Activated CD4-positive, alpha-beta T cell treated with anti-CD3 and anti-CD28 coated beads for 36 hours (primary cell): ENCODE data around the gene BEGAIN. TPM values are rescaled to one million over a fixed set of nuclear protein-coding genes. Genes with fewer than 3 reads are reported as not detected.

Experiments used
- ATAC-seq: fragments of 200-7000 bp; cut with Tn5 transposase; one replicate; pipeline ENCODE4 v1.10.0; 2021; ENCODE audit warnings: mild to moderate bottlenecking, moderate library complexity
- CTCF ChIA-PET: fragments of 350-600 bp; sonication (Branson Sonifier 250); formaldehyde crosslinking; loops from one replicate; lab custom pipeline; 2021; ENCODE audit warnings: antibody characterized with exemption; lab: Charles Lee
- POLR2A ChIA-PET: fragments of 350-600 bp; sonication (Branson Sonifier 250); formaldehyde crosslinking; loops from one replicate; lab custom pipeline; 2021; ENCODE audit warnings: antibody characterized with exemption, inconsistent platforms; lab: Charles Lee
- DNase-seq: peaks from one replicate; pipeline ENCODE4 v3.0.0-alpha.2; 2020
- H3K27ac Mint-ChIP-seq: one replicate; pipeline ENCODE4 v1.8.0; 2021; ENCODE audit warnings: mixed read lengths
- H3K27me3 Mint-ChIP-seq: one replicate; pipeline ENCODE4 v1.8.0; 2021; ENCODE audit warnings: mixed read lengths
- H3K36me3 Mint-ChIP-seq: one replicate; pipeline ENCODE4 v1.8.0; 2021; ENCODE audit warnings: low read depth, mixed read lengths
- H3K4me1 Mint-ChIP-seq: one replicate; pipeline ENCODE4 v1.8.0; 2021; ENCODE audit warnings: mixed read lengths
- H3K4me3 Mint-ChIP-seq: one replicate; pipeline ENCODE4 v1.8.0; 2021; ENCODE audit warnings: mild to moderate bottlenecking, moderate library complexity, mixed read lengths
- H3K9me3 Mint-ChIP-seq: one replicate; pipeline ENCODE4 v1.8.0; 2021; ENCODE audit warnings: low read depth, mixed read lengths
- intact Hi-C, 2 experiments: fragments of 100-400 bp; cut with DNase I in 1 of 2; cut with micrococcal nuclease in 1 of 2; formaldehyde crosslinking; loops; one replicate each; pipeline versions ENCODE4 v1.14.2 to v1.15.1; 2022 to 2024; cut with DNase I, micrococcal nuclease
- total RNA-seq, 2 experiments: library from RNA; stranded (reverse); gene quantifications; one replicate each; pipeline ENCODE4 v1.2.3, GENCODE V29; 2021

The BEGAIN gene
- total RNA-seq, 2 experiments from 2014 or later: 3.1 to 3.5 TPM

DNA sequence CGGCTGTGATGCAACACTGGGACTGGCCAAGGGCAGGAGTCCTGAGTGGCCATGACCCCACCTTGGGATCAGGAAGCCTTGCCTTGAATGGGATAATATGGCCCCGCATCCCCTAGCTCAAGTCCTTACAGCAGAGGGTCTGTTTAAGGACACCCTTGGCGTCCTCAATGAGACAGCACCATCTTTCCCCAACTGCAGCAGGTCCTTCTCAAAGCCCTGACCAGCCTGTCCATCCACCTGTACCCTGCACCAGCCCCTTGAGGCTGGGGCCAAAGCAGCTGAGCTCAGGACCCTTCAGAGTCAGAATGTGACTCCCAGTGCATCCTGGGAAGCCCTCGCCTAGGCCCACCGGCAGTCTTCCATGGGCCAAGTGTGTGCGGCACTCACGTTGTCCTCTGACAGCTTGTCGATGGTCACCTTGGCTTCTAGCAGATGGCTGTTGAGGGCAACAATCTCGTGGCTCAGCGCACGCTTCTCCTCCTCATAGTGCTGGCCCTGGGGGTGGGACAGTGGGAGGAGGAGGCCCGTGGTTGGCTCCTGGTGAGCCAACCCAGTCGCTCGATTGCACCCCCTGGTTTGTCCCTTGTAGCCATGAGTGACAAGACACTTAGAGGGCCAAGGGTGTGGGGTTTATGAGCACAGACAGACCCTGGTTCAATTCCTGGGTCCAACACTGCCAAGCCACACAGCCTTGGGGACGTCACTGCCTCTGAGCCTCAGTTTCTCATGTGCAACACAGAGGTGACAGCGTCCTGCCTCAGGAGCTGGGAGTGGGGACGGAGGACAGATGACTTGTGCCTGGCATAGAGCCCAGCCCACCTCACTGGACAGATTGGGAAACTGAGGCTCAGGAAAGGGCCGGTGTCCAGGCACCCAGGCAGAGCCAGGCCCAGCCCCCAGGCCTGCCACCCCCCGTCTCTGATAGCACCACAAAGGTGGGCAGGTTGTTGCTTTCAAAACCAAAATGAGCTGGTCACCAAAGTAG is 43.5 kb downstream of the BEGAIN start:
- CTCF ChIA-PET: interaction anchor here (0.8 to 0.9 kb wide), 2 partner anchors 19 to 102 kb away, joined by 3 read pairs; no protein-coding TSS in a partner anchor
- intact Hi-C loops: no loop called here
- H3K27me3 Mint-ChIP-seq: no peaks in the 10 kb centered on the region
- POLR2A ChIA-PET: interaction anchor here (0.6 kb wide), 1 partner anchor 169 kb away, joined by 3 read pairs; a partner anchor contains a TSS
- no peaks in the 10 kb centered on the region for H3K36me3 Mint-ChIP-seq
- no peak overlapping the region for H3K4me3 Mint-ChIP-seq
- H3K27ac Mint-ChIP-seq: no peak overlapping the region
- DNase-seq: no peak
- no peaks in the 10 kb centered on the region for H3K9me3 Mint-ChIP-seq
- H3K4me1 Mint-ChIP-seq: peaks cover 18% of the 10 kb centered on the region
- ATAC-seq: no peak

DNA sequence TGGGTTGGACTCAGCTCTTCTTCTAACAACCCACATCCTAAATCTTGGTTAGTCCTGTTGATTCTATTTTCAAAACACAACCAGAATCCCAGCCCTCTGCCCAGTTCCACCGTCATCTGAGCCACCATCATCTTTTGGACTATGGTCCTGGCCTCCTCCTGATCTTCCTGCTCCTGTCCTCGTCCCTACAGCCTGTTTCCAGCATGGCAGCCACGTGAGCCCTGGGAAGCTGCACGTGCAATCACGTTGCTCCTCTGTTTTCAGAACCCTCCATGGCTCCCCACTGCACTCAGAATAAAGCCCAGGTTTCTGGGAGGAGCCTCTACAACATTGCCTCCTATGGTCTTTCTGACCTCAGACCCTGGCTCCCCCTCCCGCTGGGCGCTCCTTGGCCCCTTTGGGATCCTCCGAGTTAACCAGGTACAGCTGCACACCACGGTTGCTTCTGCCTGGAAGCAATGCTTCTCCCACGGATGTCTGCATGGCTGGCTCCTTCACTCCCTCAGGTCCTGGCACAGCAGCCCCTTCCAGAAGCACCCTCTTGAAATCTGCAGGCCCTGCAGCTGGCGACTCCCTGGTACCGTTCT is 44.5 kb downstream of the BEGAIN start:
- CTCF ChIA-PET: interaction anchor here (0.8 kb wide), 1 partner anchor 103 kb away, joined by 3 read pairs; no protein-coding TSS in a partner anchor
- no peak overlapping the region for H3K27ac Mint-ChIP-seq
- POLR2A ChIA-PET: no interaction called here
- no peaks in the 10 kb centered on the region for H3K27me3 Mint-ChIP-seq
- no peak overlapping the region for H3K4me3 Mint-ChIP-seq
- DNase-seq (no peak), ATAC-seq (no peak)
- intact Hi-C loops: no loop called here
- H3K36me3 Mint-ChIP-seq: no peaks in the 10 kb centered on the region
- peaks cover 13% of the 10 kb centered on the region for H3K4me1 Mint-ChIP-seq
- no peaks in the 10 kb centered on the region for H3K9me3 Mint-ChIP-seq

DNA sequence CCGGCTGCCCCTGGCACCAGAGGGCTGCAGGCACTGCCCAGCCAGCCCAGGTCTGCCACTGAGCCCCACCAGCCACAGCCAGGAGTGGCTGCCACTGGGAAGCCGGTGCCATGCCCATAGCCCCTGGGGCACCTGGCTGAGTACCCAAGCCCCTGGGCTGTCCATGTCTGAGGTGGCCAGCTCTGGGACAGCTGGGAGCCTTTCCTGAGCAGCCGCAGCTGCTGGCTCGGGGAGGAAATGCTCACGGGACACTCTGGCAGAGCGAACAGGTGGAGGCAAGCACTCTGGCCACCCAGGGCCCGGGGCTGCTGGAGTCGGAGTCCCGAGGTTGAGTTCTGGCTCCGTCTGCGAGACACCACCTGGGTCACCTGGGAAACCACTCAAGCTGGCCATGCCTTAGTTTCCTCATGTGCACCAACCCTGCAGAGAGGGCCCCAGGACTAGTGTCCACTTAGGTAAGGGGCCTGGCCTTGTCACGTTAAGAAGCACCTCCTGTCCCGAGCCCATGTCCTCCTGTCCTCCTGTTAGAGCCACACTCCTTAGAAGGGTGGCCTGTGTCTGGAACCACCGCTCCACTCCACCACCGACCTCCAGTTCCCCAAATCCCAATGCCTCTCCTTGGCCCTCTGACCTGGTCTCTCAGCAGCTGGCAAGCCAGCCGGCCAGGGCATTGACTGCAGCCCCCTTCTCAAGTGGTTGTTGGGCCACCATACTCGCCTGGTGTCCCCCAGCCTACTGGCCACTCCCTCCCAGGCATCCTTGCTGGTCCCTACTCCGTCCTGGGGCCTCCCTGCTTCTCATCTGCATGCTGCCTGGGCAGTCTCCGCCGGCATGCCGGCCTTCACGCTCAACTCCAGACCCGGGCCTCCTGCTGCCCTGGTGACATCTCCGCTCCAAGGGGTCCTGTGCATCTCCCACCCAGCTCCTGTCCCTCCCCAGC is 45.3 kb downstream of the BEGAIN start:
- no peak overlapping the region for H3K27ac Mint-ChIP-seq
- H3K4me1 Mint-ChIP-seq: peaks cover 6% of the 10 kb centered on the region
- intact Hi-C loops: no loop called here
- H3K27me3 Mint-ChIP-seq: no peaks in the 10 kb centered on the region
- CTCF ChIA-PET: interaction anchor here (0.6 to 1.5 kb wide), 2 partner anchors 100 to 104 kb away, joined by 3 to 5 read pairs; no protein-coding TSS in a partner anchor
- DNase-seq (no peak), ATAC-seq (no peak)
- POLR2A ChIA-PET: no interaction called here
- H3K9me3 Mint-ChIP-seq: no peaks in the 10 kb centered on the region
- no peaks in the 10 kb centered on the region for H3K36me3 Mint-ChIP-seq
- no peak overlapping the region for H3K4me3 Mint-ChIP-seq

GRCh38 chr14:100540926-100541620 is 46.1 kb downstream of the BEGAIN start:
- H3K27ac Mint-ChIP-seq: no peak overlapping the region
- no peaks in the 10 kb centered on the region for H3K9me3 Mint-ChIP-seq
- intact Hi-C loops: no loop called here
- ChIA-PET CTCF (interaction anchor here (0.6 to 1.5 kb wide), 2 partner anchors 101 to 105 kb away, joined by 3 to 5 read pairs; no protein-coding TSS in a partner anchor), POLR2A (no interaction called here)
- no peaks in the 10 kb centered on the region for H3K4me1 Mint-ChIP-seq
- H3K4me3 Mint-ChIP-seq: no peak overlapping the region
- no peaks in the 10 kb centered on the region for H3K27me3 Mint-ChIP-seq
- no peak for DNase-seq
- H3K36me3 Mint-ChIP-seq: no peaks in the 10 kb centered on the region
- ATAC-seq: no peak

GRCh38 chr14:100540141-100540925 is 46.9 kb downstream of the BEGAIN start:
- no peaks in the 10 kb centered on the region for H3K27me3 Mint-ChIP-seq
- no peak overlapping the region for H3K27ac Mint-ChIP-seq
- CTCF ChIA-PET: interaction anchor here (1.5 kb wide), 1 partner anchor 106 kb away, joined by 5 read pairs; no protein-coding TSS in a partner anchor
- POLR2A ChIA-PET: no interaction called here
- DNase-seq (peak; percentile 20), ATAC-seq (no peak)
- no peak overlapping the region for H3K4me3 Mint-ChIP-seq
- no peaks in the 10 kb centered on the region for H3K36me3 Mint-ChIP-seq
- intact Hi-C loops: no loop called here
- H3K9me3 Mint-ChIP-seq: no peaks in the 10 kb centered on the region
- H3K4me1 Mint-ChIP-seq: no peaks in the 10 kb centered on the region

GRCh38 chr14:100539766-100540140 is 47.5 kb downstream of the BEGAIN start:
- Mint-ChIP-seq H3K9me3 (no peaks in the 10 kb centered on the region), H3K4me1 (no peaks in the 10 kb centered on the region), H3K36me3 (no peaks in the 10 kb centered on the region), H3K27ac (no peak overlapping the region), H3K4me3 (no peak overlapping the region), H3K27me3 (no peaks in the 10 kb centered on the region)
- intact Hi-C loops: no loop called here
- ChIA-PET CTCF (no interaction called here), POLR2A (no interaction called here)
- DNase-seq: no peak
- no peak for ATAC-seq

DNA sequence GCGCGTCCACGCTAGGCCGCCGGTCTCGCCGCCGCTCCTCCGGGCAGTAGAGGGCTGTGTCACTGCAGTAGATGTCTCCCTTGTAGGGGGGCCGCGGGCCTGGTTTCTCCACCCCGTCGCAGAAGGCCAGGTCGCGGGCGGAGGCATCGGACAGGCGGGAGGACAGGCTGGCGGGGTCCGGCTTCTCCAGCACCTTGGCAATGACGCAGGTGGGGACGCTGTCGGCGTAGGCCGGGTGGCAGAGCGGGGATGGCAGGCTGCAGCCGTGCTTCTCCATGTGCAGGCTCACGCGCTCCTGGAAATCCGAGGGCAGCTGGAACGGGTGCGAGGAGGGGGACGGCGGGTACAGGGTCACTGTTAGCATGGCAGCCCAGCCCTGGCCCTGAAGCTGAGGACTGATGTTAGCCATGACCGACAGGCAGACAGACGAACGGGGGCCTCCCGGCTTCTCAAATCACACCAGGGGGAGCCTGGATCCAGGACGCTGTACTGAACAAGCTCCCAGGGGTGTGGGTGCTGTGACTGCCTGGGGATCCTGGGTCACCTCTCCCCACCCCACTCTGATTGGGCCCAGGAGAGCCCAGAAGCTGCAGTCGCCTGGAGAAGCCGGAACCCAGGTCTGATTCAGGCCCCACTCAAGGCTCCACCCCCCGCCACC is 48.1 kb downstream of the BEGAIN start:
- peaks cover 2% of the 10 kb centered on the region for H3K4me1 Mint-ChIP-seq
- CTCF ChIA-PET: no interaction called here
- intact Hi-C loops: no loop called here

GRCh38 chr14:100538351-100539002 is 48.7 kb downstream of the BEGAIN start:
- no peak for ATAC-seq

More for the DNA sequence above, 48.1 kb downstream of the BEGAIN start:
- H3K36me3 Mint-ChIP-seq: no peaks in the 10 kb centered on the region
- ATAC-seq: no peak
- POLR2A ChIA-PET: no interaction called here
- no peaks in the 10 kb centered on the region for H3K27me3 Mint-ChIP-seq
- no peaks in the 10 kb centered on the region for H3K9me3 Mint-ChIP-seq
- DNase-seq: no peak
- H3K4me3 Mint-ChIP-seq: no peak overlapping the region
- H3K27ac Mint-ChIP-seq: no peak overlapping the region

More at GRCh38 chr14:100538351-100539002, 48.7 kb downstream of the BEGAIN start:
- Mint-ChIP-seq H3K27ac (no peak overlapping the region), H3K4me3 (no peak overlapping the region), H3K4me1 (peaks cover 4% of the 10 kb centered on the region), H3K36me3 (no peaks in the 10 kb centered on the region), H3K9me3 (no peaks in the 10 kb centered on the region), H3K27me3 (no peaks in the 10 kb centered on the region)
- CTCF ChIA-PET: interaction anchor here (0.7 kb wide), 1 partner anchor 695 kb away, joined by 3 read pairs; no protein-coding TSS in a partner anchor
- intact Hi-C loops: no loop called here
- peak; percentile 1 for DNase-seq
- POLR2A ChIA-PET: no interaction called here
